Endometrial microvascular endothelial cells (primary cell): ENCODE results near the gene RECK. TPM values are rescaled to one million over a fixed set of nuclear protein-coding genes. Genes with fewer than 3 reads are reported as not detected.
"Not testable (repeated sequence)": the region's sequence is repeated elsewhere in the genome, so short reads cannot be mapped to it uniquely, and the experiment has no call there.

ENCODE experiments used
- in situ Hi-C: cut with HindIII; loops from 2 replicates; pipeline ENCODE4 v1.10.0; 2017; ENCODE audit warnings: low sequenced_read_pairs, low pct_unique_long_range_greater_than_20kb; ENCODE audit errors: inconsistent ontology term
- total RNA-seq: library from RNA; depleted of rRNA; stranded (reverse); fragments of >200 nt; gene quantifications from one replicate; pipeline ENCODE4 v1.2.3, GENCODE V29; 2015; ENCODE audit errors: inconsistent ontology term

Gene RECK
- total RNA-seq: 13.6 TPM

GRCh38 chr9:36036780-36037548 is at the start of gene RECK:
RECK (plus strand) TSS chr9:36036913; CDS start chr9:36036999, 86 bp downstream.
- in situ Hi-C loops: no loop called here

GRCh38 chr9:35990155-35990554 is 46.6 kb upstream of the RECK start:
- in situ Hi-C loops: no loop called here

GRCh38 chr9:35993136-35993535 is 43.6 kb upstream of the RECK start:
- in situ Hi-C loops: not testable (repeated sequence)

- in situ Hi-C loops: no loop called here
These were observed 42.6 kb upstream of the RECK start for GRCh38 chr9:35993976-35994720.

GRCh38 chr9:35994959-35995358 is 41.8 kb upstream of the RECK start:
- in situ Hi-C loops: no loop called here

GRCh38 chr9:35996358-35996970 is 40.2 kb upstream of the RECK start:
- in situ Hi-C loops: no loop called here

GRCh38 chr9:35997016-35997415 is 39.7 kb upstream of the RECK start:
- in situ Hi-C loops: not testable (repeated sequence)

GRCh38 chr9:35998333-35998732 is 38.4 kb upstream of the RECK start:
- in situ Hi-C loops: no loop called here

GRCh38 chr9:36005891-36006290 is 30.8 kb upstream of the RECK start:
- in situ Hi-C loops: no loop called here

- in situ Hi-C loops: no loop called here
These were observed 30.0 kb upstream of the RECK start for GRCh38 chr9:36006549-36007315.

GRCh38 chr9:36007316-36007708 is 29.4 kb upstream of the RECK start:
- in situ Hi-C loops: no loop called here

GRCh38 chr9:36007852-36008251 is 28.9 kb upstream of the RECK start:
- in situ Hi-C loops: no loop called here

GRCh38 chr9:36008774-36009300 is 27.9 kb upstream of the RECK start:
- in situ Hi-C loops: no loop called here

GRCh38 chr9:36011379-36011778 is 25.3 kb upstream of the RECK start:
- in situ Hi-C loops: no loop called here

- in situ Hi-C loops: no loop called here
These were observed 19.4 kb upstream of the RECK start for GRCh38 chr9:36017278-36017677.

- in situ Hi-C loops: no loop called here
These were observed 18.6 kb upstream of the RECK start for GRCh38 chr9:36018129-36018528.

- in situ Hi-C loops: no loop called here
These were observed 17.6 kb upstream of the RECK start for GRCh38 chr9:36018891-36019720.

GRCh38 chr9:36021968-36022367 is 14.7 kb upstream of the RECK start:
- in situ Hi-C loops: loop anchor here (10.0 kb wide), 1 partner anchor 117 kb away; the partner anchor contains the start of genes HRCT1 and SPAAR
